Activated naive CD8-positive, alpha-beta T cell treated with anti-CD3 and anti-CD28 coated beads, Interleukin-2, amount 50 U/mL, for 24 hours (primary cell): ENCODE results near the gene CDK8.
"Not testable (repeated sequence)": the region's sequence is repeated elsewhere in the genome, so short reads cannot be mapped to it uniquely, and the experiment has no call there.

Source experiments
- ATAC-seq: fragments of 150-1000 bp; cut with Tn5 transposase; one replicate; pipeline ENCODE4 v1.10.0; 2021
- DNase-seq: peaks from one replicate; pipeline ENCODE4 v3.0.0; 2021
- H3K27ac Mint-ChIP-seq: one replicate; pipeline ENCODE4 v1.8.0; 2021; ENCODE audit warnings: mild to moderate bottlenecking, mixed read lengths
- H3K27me3 Mint-ChIP-seq: one replicate; pipeline ENCODE4 v1.8.0; 2021; ENCODE audit warnings: mixed read lengths
- H3K36me3 Mint-ChIP-seq: one replicate; pipeline ENCODE4 v1.8.0; 2021; ENCODE audit warnings: low read depth, mixed read lengths
- H3K4me1 Mint-ChIP-seq: one replicate; pipeline ENCODE4 v1.8.0; 2021; ENCODE audit warnings: mixed read lengths
- H3K4me3 Mint-ChIP-seq: one replicate; pipeline ENCODE4 v1.8.0; 2021; ENCODE audit warnings: mild to moderate bottlenecking, moderate library complexity, mixed read lengths
- H3K9me3 Mint-ChIP-seq: one replicate; pipeline ENCODE4 v1.8.0; 2021; ENCODE audit warnings: mixed read lengths

CDK8 gene

DNA sequence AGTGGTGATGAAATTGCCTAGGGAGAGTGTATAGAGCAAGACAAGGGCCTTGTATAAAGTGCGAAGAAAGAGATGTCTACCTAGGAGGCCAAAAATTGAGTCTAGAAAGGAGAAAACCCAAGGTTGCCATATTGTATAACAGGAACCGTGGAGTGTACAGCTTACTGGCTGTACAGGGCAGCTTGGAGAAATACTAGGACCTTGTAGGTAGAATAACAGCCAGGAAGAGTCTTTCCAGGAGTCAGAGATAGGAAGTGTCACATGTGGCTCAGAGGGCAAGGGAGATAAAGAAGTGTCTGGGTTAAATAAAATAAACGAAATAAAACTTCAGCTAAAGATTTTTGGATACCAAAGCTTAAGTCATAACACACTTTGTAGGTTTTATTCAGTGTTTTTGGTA lies 12.4 kb downstream of the CDK8 start:
- no peak for ATAC-seq
- no peak for DNase-seq
- H3K27me3 Mint-ChIP-seq: no peaks in the 10 kb centered on the region
- no peak overlapping the region for H3K27ac Mint-ChIP-seq
- peaks cover 4% of the 10 kb centered on the region for H3K9me3 Mint-ChIP-seq
- peaks cover 23% of the 10 kb centered on the region for H3K4me1 Mint-ChIP-seq
- H3K36me3 Mint-ChIP-seq: peaks cover 5% of the 10 kb centered on the region
- H3K4me3 Mint-ChIP-seq: no peak overlapping the region

DNA sequence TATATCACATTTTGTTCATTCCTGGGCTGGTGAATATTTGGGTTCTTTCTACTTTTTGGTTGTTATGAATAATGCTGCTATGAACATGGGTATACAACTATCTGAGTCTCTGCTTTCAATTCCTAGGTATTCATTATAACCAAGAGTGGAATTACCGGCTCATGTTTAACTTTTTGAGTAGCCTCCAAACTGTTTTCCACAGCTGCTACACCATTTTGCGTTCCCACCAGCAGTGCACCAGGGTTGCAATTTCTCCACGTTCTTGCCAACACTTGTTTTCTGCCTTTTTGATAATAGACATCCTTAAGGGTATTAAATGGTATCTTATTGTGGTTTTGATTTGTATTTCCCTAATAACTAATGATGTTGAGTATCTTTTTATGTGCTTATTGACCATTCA lies 16.8 kb downstream of the CDK8 start:
- Mint-ChIP-seq H3K9me3 (no peaks in the 10 kb centered on the region), H3K4me1 (peaks cover 15% of the 10 kb centered on the region), H3K4me3 (no peak overlapping the region), H3K27me3 (no peaks in the 10 kb centered on the region), H3K27ac (no peak overlapping the region), H3K36me3 (no peaks in the 10 kb centered on the region)
- DNase-seq (no peak), ATAC-seq (no peak)

DNA sequence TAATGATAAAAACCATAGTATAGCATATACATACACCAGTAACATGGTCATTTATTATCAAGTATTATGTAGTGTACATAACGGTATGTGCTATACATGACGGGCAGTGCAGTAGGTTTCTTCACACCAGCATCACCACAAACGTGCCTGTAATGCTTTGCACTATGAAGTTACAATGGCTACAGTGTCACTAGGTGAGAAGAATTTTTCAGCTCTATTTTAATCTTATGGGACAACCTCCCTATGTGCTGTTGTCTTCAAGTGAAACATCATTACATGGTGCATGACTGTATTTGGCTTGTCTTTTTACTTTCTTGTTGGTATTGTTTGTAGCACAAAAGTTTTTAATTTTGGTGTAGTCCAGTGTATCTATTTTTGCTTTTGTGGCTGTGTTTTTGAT lies 18.7 kb downstream of the CDK8 start:
- Mint-ChIP-seq H3K9me3 (no peaks in the 10 kb centered on the region), H3K27me3 (no peaks in the 10 kb centered on the region), H3K27ac (no peak overlapping the region), H3K4me1 (peaks cover 10% of the 10 kb centered on the region), H3K4me3 (no peak overlapping the region), H3K36me3 (no peaks in the 10 kb centered on the region)
- ATAC-seq (no peak), DNase-seq (no peak)

DNA sequence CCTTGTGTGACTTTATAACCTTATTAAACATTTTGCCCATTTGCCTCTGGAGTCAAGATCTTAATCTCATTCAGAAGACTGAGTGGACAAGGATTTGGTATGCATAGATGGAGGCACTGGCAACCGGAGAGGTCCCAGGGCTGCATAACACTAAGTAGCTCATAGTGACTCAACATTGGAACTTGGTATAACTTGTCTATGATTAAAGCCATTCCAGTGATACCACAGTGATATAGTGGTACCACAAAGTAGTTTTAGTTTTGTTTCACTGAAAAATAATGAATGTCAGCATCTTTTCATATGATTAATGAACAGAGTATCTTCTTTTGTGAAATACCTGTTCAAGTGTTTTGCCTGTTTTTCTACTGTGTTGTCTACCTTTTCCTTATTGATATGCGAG lies 26.4 kb downstream of the CDK8 start:
- DNase-seq (no peak), ATAC-seq (no peak)
- H3K9me3 Mint-ChIP-seq: peaks cover 8% of the 10 kb centered on the region
- H3K4me1 Mint-ChIP-seq: peaks cover 3% of the 10 kb centered on the region
- H3K27ac Mint-ChIP-seq: no peak overlapping the region
- no peak overlapping the region for H3K4me3 Mint-ChIP-seq
- H3K36me3 Mint-ChIP-seq: peaks cover 14% of the 10 kb centered on the region
- H3K27me3 Mint-ChIP-seq: no peaks in the 10 kb centered on the region

DNA sequence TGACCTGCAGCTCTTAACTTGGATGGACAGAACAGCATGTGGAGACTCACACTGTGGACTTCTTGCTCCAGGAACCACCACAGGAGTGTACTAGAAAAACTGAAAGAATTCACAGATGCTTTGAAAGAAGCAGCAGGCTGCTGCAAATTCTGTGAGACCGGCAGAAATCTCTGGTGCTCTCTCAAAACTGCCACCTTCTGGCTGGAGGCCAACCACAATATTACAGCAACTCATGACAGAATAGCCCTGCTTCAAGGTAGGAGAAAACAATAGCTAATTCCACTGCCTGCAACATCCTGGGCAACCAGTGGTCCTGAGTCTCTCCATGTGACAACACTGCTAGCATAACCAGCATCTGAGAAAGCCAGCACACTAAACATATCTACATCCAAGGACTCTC lies 26.9 kb downstream of the CDK8 start:
- peaks cover 8% of the 10 kb centered on the region for H3K9me3 Mint-ChIP-seq
- peaks cover 14% of the 10 kb centered on the region for H3K36me3 Mint-ChIP-seq
- H3K27ac Mint-ChIP-seq: no peak overlapping the region
- H3K4me3 Mint-ChIP-seq: no peak overlapping the region
- peaks cover 3% of the 10 kb centered on the region for H3K4me1 Mint-ChIP-seq
- no peak for DNase-seq
- ATAC-seq: no peak
- no peaks in the 10 kb centered on the region for H3K27me3 Mint-ChIP-seq

DNA sequence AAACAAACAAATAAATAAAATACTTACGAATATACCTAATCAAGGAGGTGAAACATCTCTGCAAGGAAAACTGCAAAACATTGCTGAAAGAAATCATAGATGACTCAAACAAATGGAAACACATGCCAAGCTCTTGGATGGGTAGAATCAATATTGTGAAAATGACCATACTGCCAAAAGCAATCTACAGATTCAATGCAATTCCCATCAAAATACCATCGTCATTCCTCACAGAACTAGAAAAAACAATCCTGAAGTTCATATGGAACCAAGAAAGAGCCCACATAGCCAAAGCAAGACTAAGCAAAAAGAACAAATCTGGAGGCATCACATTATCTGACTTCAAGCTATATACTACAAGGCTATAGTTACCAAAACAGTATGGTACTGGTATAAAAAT lies 32.0 kb downstream of the CDK8 start:
- H3K4me1 Mint-ChIP-seq, H3K9me3 Mint-ChIP-seq, H3K36me3 Mint-ChIP-seq, ATAC-seq, H3K27ac Mint-ChIP-seq, DNase-seq, H3K4me3 Mint-ChIP-seq, H3K27me3 Mint-ChIP-seq: not testable (repeated sequence)

DNA sequence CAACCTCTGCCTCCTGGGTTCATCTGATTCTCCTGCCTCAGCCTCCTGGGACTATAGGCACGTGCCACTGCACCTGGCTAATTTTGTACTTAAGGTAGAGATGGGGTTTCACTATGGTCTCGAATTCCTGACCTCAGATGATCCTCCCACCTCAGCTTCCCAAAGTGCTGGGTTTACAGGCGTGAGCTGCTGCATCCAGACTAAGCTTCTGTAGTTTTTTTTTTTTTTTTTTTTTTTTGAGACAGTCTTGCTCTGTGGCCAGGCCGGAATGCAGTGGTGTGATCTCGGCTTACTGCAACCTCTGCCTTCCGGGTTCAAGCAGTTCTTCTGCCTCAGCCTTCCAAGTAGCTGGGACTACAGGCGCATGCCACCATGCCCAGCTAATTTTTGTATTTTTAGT lies 34.9 kb downstream of the CDK8 start:
- not testable (repeated sequence) for H3K27ac Mint-ChIP-seq, H3K27me3 Mint-ChIP-seq, H3K9me3 Mint-ChIP-seq, H3K4me1 Mint-ChIP-seq, H3K4me3 Mint-ChIP-seq, DNase-seq, H3K36me3 Mint-ChIP-seq, ATAC-seq

DNA sequence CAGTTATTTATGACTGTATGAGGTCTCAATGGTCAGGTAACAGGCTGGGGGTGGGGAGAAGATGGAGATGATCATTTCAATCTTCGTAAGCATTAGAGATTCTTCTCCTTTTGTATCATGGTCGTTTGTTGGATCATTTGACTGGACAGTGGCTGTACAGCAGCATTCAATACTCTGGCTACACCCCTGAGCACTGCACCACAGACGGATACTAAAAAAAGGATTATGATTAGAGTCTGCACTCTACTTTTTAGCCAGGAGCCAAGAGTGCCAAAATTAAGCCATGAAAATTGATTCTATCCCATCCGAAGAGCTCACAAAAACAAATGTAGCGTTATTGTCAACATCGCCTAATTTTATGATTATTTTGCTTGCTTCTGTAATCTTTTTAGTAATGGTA lies 41.9 kb downstream of the CDK8 start:
- peaks cover 33% of the 10 kb centered on the region for H3K4me1 Mint-ChIP-seq
- no peak for ATAC-seq
- H3K4me3 Mint-ChIP-seq: no peak overlapping the region

DNA sequence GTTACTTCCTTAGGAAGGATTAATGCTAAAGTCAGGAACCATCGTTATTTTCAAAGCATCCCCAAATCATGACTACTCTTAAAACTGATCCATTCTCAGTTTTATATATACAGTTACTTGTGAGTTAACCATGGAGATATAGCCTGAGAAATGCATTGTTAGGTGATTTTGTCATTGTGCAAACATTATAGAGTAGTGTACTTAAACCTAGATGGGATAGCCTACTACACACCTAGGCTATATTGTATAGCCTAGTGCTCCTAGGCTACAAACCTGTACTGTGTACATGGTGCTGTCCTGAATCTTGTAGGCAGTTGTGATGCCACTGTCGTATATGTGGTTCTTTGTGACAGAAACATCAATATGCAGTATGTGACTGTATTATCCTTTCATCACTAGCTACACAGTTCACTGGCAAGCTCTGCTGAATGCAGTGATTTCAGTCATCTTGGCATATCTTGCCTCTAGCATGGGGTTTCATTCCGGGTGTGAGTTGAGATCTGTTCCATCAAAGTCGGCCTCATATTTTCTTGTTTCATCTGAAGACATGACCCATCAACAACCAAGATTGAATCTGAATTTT lies 45.3 kb downstream of the CDK8 start:
- Mint-ChIP-seq H3K27ac (no peak overlapping the region), H3K4me3 (no peak overlapping the region), H3K27me3 (no peaks in the 10 kb centered on the region), H3K36me3 (peaks cover 7% of the 10 kb centered on the region), H3K9me3 (peaks cover 1% of the 10 kb centered on the region), H3K4me1 (peaks cover 38% of the 10 kb centered on the region)
- no peak for ATAC-seq
- DNase-seq: no peak

More for the DNA sequence above, 41.9 kb downstream of the CDK8 start:
- DNase-seq: no peak
- Mint-ChIP-seq H3K9me3 (peaks cover 3% of the 10 kb centered on the region), H3K27ac (no peak overlapping the region), H3K36me3 (peaks cover 10% of the 10 kb centered on the region), H3K27me3 (no peaks in the 10 kb centered on the region)

DNA sequence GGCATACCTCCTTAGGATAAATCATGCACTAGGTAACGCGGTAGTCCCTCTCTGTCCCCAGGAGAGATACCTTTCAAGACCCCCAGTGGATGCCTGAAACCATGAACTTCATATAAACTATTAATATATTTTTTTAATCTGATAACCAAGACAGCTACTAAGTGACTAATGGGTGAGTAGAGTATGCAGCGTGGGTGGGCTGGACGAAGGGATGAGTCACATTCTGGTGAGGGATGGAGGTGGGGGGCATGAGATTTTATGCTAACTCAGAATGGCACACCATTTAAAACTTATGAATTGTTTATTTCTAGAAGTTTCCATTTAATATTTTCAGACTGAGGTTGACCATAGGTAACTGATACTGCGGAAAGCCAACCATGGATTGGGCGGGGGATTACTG lies 46.2 kb downstream of the CDK8 start:
- no peaks in the 10 kb centered on the region for H3K27me3 Mint-ChIP-seq
- ATAC-seq: peak; percentile 54

DNA sequence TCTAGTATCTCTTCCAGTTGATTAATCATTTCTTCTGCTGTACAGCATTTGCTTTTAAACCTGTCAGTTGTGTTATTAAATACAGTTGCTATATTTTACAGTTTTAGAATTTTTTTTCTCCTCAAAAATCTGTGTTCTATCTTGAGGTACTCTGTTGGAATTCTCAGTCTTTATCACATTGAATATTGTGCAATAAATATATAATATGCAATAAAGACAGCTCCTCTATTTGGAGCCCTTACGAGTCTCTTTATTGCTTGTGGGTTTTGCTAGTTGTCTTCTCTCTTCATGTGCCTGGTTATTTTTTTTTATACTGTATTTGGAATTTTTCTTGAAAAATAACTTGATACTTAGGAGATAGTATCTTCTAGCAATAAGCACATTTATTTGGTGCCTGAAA lies 51.7 kb downstream of the CDK8 start:
- Mint-ChIP-seq H3K27ac (no peak overlapping the region), H3K36me3 (peaks cover 8% of the 10 kb centered on the region), H3K27me3 (no peaks in the 10 kb centered on the region), H3K4me1 (peaks cover 33% of the 10 kb centered on the region), H3K4me3 (no peak overlapping the region), H3K9me3 (no peaks in the 10 kb centered on the region)
- DNase-seq: no peak
- no peak for ATAC-seq

More for the DNA sequence above, 46.2 kb downstream of the CDK8 start:
- Mint-ChIP-seq H3K27ac (no peak overlapping the region), H3K4me3 (no peak overlapping the region), H3K4me1 (peaks cover 38% of the 10 kb centered on the region), H3K9me3 (no peaks in the 10 kb centered on the region), H3K36me3 (peaks cover 5% of the 10 kb centered on the region)
- DNase-seq: peak; percentile 4

DNA sequence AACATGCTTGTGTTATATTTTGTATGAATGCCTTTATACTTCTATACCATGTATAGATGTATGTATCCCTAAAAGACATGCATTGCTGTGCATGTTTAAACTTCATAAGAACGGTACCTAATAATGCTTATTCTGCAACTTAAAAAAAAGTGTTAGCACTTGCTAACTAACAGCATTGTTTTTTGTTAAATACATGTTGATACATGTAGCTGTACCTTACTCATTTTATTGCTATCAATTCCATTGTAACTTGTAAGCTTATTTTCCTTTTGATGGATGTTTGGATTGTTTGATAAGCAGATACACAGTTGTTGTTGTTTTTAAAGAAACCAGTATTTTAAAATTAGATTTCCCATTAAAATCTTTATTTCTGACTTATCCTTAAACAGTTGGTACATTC lies 53.8 kb downstream of the CDK8 start:
- H3K9me3 Mint-ChIP-seq: peaks cover 3% of the 10 kb centered on the region
- no peak overlapping the region for H3K27ac Mint-ChIP-seq
- ATAC-seq (no peak), DNase-seq (no peak)
- peaks cover 27% of the 10 kb centered on the region for H3K4me1 Mint-ChIP-seq
- no peak overlapping the region for H3K4me3 Mint-ChIP-seq
- H3K36me3 Mint-ChIP-seq: peaks cover 14% of the 10 kb centered on the region
- no peaks in the 10 kb centered on the region for H3K27me3 Mint-ChIP-seq

DNA sequence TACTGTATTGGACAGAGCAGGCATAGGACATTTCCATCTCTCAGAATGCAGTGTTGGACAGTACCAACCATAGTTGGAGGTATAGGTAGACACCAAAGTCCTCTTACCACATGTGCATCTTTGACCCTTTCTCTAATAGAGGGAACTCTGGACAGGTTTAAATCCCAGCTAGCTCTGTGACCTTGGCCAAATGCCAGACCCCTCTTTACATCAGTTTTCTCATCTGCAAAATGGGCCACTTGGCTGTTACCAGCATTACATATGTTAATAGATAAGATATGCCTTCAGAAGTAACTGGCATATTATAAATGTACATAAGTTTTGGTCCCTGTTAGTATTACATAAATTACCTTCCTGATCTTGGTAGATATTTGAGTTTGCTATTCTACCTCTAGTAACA lies 54.3 kb downstream of the CDK8 start:
- Mint-ChIP-seq H3K36me3 (peaks cover 14% of the 10 kb centered on the region), H3K27me3 (no peaks in the 10 kb centered on the region), H3K27ac (no peak overlapping the region), H3K9me3 (peaks cover 3% of the 10 kb centered on the region), H3K4me1 (peaks cover 31% of the 10 kb centered on the region), H3K4me3 (no peak overlapping the region)
- ATAC-seq: no peak
- no peak for DNase-seq

DNA sequence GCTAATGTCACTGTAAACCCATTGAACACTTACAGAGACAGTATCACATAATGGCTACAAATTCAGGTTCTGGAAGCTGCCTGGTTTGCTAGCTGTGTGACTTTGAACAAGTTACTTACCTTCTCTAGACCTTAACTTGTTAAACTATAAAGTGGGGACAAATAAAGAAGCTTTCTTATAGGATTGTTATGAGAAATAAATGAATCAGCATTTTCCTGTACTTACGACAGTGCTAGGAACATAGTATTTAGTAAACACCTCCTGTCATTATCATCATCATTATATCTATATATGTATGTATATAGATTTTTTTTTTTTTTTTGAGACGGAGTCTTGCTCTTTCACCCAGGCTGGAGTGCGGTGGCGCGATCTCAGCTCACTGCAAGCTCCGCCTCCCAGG lies 54.9 kb downstream of the CDK8 start:
- Mint-ChIP-seq H3K4me1 (peaks cover 32% of the 10 kb centered on the region), H3K9me3 (peaks cover 3% of the 10 kb centered on the region), H3K27ac (no peak overlapping the region), H3K4me3 (no peak overlapping the region), H3K36me3 (peaks cover 15% of the 10 kb centered on the region), H3K27me3 (no peaks in the 10 kb centered on the region)
- no peak for ATAC-seq
- no peak for DNase-seq

DNA sequence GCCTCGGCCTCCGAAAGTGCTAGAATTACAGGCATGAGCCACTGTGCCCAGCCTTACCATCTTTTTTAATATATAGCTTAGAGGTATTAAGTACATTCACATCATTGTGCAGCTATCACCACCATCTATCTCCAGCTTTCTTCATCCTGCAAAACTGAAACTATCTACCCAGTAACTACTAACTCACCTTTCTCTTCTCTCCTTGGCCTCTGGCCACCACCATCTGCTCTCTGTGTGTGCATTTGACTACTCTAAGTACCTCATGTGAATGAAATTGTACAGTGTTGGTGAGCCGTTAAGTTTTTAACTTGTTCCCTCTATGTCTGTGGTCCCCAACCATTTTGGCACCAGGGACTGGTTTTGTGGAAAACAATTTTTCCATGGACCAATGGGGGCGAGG lies 56.1 kb downstream of the CDK8 start:
- H3K4me3 Mint-ChIP-seq: no peak overlapping the region
- H3K4me1 Mint-ChIP-seq: peaks cover 30% of the 10 kb centered on the region
- H3K36me3 Mint-ChIP-seq: peaks cover 15% of the 10 kb centered on the region
- H3K27ac Mint-ChIP-seq: no peak overlapping the region
- no peak for DNase-seq
- H3K9me3 Mint-ChIP-seq: peaks cover 3% of the 10 kb centered on the region
- no peak for ATAC-seq
- H3K27me3 Mint-ChIP-seq: no peaks in the 10 kb centered on the region

DNA sequence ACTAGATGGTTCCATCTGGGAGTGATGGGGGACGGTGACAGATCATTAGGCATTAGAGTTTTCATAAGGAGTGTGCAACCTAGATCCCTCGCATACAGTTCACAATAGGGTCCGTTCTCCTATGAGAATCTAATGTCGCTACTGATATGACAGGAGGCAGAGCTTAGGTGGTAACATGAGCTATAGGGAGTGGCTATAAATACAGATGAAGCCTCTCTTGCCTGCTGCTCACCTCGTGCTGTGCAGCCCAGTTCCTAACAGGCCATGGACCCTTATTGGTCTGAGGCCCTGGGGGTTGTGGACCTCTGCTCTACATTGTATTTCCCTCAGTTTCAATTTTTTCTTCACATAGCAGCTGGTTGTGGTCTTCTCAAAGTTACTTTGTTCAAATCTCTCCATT lies 56.5 kb downstream of the CDK8 start:
- Mint-ChIP-seq H3K27ac (no peak overlapping the region), H3K4me3 (no peak overlapping the region), H3K36me3 (peaks cover 15% of the 10 kb centered on the region), H3K4me1 (peaks cover 30% of the 10 kb centered on the region), H3K9me3 (peaks cover 3% of the 10 kb centered on the region), H3K27me3 (no peaks in the 10 kb centered on the region)
- ATAC-seq (no peak), DNase-seq (no peak)
